GM12891 (cell line): ENCODE data around the gene EVI5L. TPM values are rescaled to one million over a fixed set of nuclear protein-coding genes. Genes with fewer than 3 reads are reported as not detected.

Experiments used
- DNase-seq: peaks from one replicate; pipeline ENCODE4 v3.0.0; 2011; ENCODE audit warnings: low spot score; ENCODE audit not compliant: insufficient read length
- FAIRE-seq: peaks from 2 replicates; lab custom pipeline; 2011; peaks lifted over from hg19 to GRCh38; lab: Jason Lieb, UNC
- PAX5 ChIP-seq: IDR thresholded peaks from 2 replicates; pipeline ENCODE4 v1.6.1; 2011; ENCODE audit warnings: low read length, moderate library complexity, mild to moderate bottlenecking; ENCODE audit not compliant: insufficient read depth, severe bottlenecking
- POLR2A ChIP-seq: IDR thresholded peaks from 2 replicates; pipeline ENCODE4 v1.6.1; 2011; ENCODE audit warnings: low read depth, low read length, control low read depth
- POLR2AphosphoS5 ChIP-seq: IDR thresholded peaks from 2 replicates; pipeline ENCODE4 v1.6.1; 2011; ENCODE audit warnings: low read depth, low read length, control low read depth
- POU2F2 ChIP-seq: IDR thresholded peaks from 2 replicates; pipeline ENCODE4 v1.6.1; 2011; ENCODE audit warnings: low read depth, mild to moderate bottlenecking, control low read depth, low read length, moderate library complexity
- SPI1 ChIP-seq: IDR thresholded peaks from 2 replicates; pipeline ENCODE4 v1.6.1; 2011; ENCODE audit warnings: low read depth, low read length, control low read depth
- TAF1 ChIP-seq: IDR thresholded peaks from 2 replicates; pipeline ENCODE4 v1.6.1; 2011; ENCODE audit warnings: low read depth, low read length, control low read depth
- polyA plus RNA-seq: library from polyadenylated mRNA; unstranded; fragments of >200 nt; gene quantifications from one replicate; pipeline ENCODE4 v1.2.1, GENCODE V29; 2012; ENCODE audit warnings: low read depth, missing spikeins, inconsistent platforms; ENCODE audit not compliant: missing spikeins

EVI5L gene
- 7.7 TPM for polyA plus RNA-seq

DNA sequence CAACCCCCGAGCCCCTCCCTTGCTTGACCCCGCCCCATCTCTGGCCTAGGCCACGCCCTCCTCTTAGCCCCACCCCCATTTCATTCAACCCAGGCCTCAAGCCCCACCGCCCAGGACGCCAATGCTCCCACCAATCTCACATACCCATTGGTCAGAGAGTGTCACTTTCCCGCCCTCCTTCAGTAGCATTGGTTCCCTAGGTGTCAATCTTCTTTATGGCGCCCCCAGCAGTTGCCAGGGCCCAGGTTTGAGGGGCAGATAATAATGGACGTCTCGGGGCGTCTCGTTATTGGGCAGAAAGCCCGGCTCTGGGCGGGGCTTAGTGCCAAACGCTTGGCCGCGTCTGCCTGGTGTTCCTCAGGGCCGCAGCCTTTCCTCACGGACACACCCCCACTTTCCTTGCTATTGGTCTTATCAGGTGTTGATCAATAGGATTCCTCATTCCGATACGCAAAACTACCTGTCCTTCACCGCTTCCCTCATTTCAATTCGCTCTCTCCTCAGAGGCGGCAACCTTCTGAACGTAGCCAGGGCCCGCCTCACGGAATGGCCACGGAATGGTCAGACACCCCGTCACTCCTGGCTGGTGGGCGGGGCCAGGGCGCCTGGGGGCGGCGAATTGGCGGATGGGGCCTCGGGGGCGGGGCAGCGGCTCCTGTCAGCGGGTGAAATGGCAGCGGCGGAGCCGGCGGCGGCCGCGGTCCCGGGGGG lies at the start of gene EVI5L:
Gene EVI5L, plus strand, starts transcription at position 658 of the 711 bp plus-strand sequence. CDS start 16,325 bp downstream, outside the sequence.
- peak; percentile 100 for FAIRE-seq
- DNase-seq: peak; percentile 100
- no peak for TF ChIP-seq PAX5
- no peak for TF ChIP-seq TAF1
- no peak for TF ChIP-seq POLR2AphosphoS5
- no peak for TF ChIP-seq SPI1
- TF ChIP-seq POLR2A: no peak
- TF ChIP-seq POU2F2: no peak

DNA sequence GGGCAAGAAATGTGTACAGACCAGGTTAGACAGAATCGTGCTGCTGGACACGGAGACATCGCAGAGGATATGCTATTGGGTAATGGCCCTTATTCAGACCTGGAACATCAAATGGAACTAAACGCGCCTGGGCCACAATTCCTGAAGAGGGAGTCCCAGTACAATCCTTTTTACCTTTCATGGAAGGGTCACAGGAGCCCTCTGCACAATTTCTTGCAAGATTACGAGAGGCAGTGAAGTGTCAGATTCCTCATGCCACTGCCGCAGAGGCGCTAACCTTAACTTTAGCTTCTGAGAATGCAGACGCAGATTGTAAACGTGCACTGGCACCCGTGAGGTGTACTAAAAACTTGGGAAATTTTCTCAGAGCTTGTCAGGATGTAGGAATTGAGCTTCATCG lies 48.9 kb upstream of the EVI5L start:
- TF ChIP-seq POU2F2: no peak
- no peak for TF ChIP-seq POLR2A
- no peak for TF ChIP-seq SPI1
- TF ChIP-seq POLR2AphosphoS5: no peak
- TF ChIP-seq TAF1: no peak
- no peak for TF ChIP-seq PAX5
- FAIRE-seq: no peak
- no peak for DNase-seq

DNA sequence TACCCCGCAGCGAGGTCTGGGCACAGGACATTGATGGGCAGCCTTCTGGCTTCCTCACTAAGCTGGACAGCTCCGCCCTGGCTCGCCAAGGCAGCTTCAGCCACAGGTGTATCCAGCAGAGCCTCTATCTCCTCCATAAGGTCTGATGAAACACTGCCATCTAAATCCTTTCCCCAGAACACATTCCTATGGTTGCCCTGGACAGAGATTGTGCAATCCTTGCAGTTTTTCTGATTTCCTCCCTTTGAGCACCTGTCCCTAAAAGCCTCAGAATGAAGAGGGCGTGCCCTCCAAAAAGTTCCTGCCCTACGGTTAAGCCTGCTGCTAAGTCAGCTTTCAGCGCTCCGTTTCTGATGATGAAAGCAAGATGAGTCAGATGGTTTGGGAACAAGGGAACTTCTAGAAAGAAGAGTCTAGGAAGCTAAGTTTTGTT lies 46.0 kb upstream of the EVI5L start:
- FAIRE-seq: no peak
- DNase-seq: no peak
- no peak for TF ChIP-seq SPI1
- no peak for TF ChIP-seq POLR2A
- no peak for TF ChIP-seq POU2F2
- TF ChIP-seq POLR2AphosphoS5: no peak
- no peak for TF ChIP-seq TAF1
- TF ChIP-seq PAX5: no peak

DNA sequence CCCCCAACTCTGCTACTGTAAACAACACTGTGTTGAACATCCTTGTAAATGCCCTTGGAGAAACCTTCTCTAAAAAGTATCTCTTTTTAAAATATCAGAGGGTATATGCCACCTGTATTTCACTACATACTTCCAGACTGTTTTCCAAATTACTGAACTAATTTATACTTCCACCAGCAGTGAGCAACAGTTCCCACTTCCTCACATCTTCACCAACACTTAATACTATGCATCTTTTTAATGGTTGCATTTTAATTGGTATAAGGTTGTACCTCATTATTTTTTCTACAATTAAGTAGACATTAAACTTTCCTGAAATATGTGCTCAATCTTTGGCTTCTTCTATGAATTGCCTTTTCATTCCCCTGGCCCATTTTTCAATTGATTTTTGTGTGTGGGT lies 45.2 kb upstream of the EVI5L start:
- DNase-seq (no peak), FAIRE-seq (no peak)

DNA sequence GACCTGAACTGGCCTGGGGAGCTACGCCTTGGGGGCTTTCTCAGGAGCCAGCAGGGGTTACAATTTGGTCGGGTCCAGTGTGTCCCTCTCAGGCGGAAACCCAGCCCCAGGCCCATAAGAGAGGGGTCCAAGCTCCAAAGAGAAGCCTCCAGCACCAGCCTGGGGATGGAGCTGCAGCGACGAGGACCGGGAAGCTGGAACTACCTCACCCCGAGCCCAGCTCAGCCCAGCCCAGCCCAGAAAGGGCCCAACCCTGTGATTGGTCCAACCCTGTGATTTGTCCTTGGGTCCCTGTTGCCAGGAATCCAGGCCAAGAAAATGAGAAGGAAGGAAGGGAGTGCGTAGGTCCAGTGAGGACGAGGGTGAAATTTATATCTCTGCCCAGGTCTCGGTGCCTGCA lies 42.9 kb upstream of the EVI5L start:
- DNase-seq (no peak), FAIRE-seq (no peak)
- TF ChIP-seq TAF1 (no peak), POLR2AphosphoS5 (no peak), POU2F2 (no peak), PAX5 (no peak), SPI1 (no peak)

More for the DNA sequence above, 45.2 kb upstream of the EVI5L start:
- TF ChIP-seq POLR2AphosphoS5 (no peak), POLR2A (no peak), POU2F2 (no peak), SPI1 (no peak), TAF1 (no peak), PAX5 (no peak)

DNA sequence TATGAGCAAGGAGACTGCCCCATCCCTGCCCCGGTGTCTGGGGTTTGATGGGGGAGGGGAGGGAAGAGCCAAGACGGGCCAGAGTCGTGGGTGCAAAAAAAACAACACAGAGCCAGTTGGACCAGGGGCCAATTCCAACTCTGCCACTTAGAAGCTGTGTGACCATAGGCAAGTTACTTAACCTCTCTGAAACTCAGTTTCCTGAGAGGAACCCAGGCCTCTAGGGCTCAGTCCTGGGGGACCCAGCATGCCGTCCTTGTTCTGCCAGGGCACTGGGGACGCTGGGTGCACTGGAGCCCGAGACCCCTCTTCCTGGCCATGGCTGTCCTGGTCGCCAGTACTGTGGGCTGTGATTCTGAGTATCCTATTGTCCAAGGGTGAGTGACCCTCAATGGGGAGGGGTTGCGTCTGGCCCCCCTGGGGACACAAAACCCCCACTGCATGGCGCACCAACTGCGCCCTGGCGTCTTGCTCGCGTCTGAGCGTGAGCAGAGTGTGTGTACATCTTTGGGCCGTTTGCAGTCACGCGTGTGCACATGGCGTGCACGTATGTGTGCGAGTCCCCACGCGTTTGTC lies 42.3 kb upstream of the EVI5L start:
- DNase-seq (no peak), FAIRE-seq (no peak)
- TF ChIP-seq POLR2A (no peak), POU2F2 (no peak), POLR2AphosphoS5 (no peak), TAF1 (no peak), SPI1 (no peak)

DNA sequence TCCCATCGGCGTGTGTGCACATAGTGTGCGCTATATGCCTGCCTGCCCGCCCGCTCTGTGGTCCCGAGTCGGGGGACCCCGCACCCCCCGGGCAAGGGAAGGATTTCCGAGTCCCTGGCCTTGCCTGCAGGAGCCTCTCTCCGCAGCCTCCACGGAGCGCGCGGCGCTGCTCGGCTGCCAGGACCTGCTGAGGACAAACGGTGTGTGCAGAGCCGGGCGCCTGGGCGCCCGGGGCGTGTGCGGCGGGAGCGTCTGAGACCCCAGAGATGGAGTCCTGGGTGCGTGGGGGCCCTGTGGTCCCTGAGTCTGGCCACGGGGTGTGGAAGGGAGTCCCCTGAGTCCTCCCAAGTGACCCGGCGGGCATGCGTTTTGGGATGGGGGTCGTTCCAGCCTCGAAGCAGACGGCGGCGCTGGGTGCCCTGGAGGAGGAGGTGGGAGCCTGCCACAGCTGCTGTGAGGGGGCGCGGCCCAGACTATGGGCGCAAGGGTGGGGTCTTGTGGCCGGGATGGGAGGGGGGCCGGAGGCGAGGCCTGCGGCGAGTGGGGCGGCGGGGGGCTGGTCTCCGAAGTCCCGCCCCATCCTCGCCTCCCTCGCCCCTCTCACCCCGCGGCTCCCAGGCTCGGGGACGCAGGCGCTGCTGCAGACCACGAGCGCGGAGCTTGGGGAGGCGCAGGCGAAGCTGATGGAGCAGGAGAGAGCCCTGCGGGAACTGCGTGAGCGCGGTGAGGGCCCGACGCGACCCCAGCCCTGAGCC lies 41.7 kb upstream of the EVI5L start:
- TF ChIP-seq POLR2AphosphoS5: no peak
- peak; percentile 26 for DNase-seq
- FAIRE-seq: peak; percentile 41

DNA sequence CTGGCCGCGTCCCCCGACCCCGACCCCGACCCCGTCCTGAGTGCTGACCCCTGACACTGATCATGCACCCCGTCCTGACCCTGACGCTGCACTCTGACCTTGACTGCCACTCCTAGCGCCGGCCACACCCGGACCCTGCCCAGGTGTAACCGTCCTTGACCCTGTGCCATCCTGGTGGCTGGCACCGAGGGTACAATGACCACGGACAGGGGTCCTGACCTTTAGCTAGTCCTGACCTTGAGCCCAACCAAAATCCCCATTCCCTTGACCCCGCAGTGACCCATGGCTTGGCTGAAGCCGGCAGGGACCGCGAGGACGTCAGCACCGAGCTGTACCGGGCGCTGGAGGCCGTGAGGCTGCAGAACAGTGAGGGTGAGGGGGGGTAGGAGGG lies 41.1 kb upstream of the EVI5L start:
- DNase-seq: no peak
- FAIRE-seq: peak; percentile 13
- TF ChIP-seq POLR2A (no peak), TAF1 (no peak)

DNA sequence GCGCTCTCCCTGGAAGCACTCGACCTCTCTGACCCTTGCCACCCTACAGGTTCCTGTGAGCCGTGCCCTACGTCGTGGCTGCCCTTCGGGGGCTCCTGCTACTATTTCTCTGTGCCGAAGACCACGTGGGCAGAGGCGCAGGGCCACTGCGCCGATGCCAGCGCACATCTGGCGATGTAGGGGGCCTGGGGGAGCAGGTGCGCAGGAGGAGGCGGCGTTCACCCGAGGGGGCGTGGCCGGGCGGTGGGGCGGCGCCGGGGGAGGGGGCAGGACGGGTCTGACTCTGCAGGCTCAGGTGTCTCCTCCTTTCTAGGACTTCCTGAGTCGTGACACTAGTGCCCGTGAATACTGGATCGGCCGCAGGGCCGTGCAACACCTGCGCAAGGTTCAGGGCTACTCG lies 40.6 kb upstream of the EVI5L start:
- DNase-seq: peak; percentile 63
- peak; percentile 20 for FAIRE-seq
- TF ChIP-seq TAF1: no peak
- TF ChIP-seq POU2F2: no peak
- no peak for TF ChIP-seq SPI1

DNA sequence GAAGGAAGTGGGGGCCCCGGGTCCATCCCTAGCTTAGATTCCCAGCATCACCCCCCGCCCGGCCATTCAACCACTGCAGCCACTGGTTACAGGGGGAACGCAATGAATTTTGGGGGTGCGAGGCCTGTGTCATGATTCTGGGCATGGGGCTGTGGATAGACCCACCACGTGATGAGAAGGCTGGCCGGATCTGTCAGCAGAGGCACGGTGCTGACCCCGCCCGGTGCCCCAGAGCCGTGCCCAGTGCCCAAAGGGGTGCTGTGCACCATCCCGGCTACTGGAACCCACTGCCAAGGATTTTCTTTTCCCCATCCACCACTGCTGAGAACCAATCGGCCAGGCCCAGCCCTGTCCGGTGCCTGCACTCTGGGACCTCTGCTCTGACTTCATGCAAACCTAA lies 39.6 kb upstream of the EVI5L start:
- TF ChIP-seq POLR2A (no peak), POU2F2 (no peak), TAF1 (no peak), POLR2AphosphoS5 (no peak), PAX5 (no peak), SPI1 (no peak)

More for the DNA sequence above, 39.6 kb upstream of the EVI5L start:
- DNase-seq: no peak
- no peak for FAIRE-seq
